ENCODE data around the gene USP15.
"Not testable (repeated sequence)": the region's sequence is repeated elsewhere in the genome, so short reads cannot be mapped to it uniquely, and the experiment has no call there.

The USP15 gene

DNA sequence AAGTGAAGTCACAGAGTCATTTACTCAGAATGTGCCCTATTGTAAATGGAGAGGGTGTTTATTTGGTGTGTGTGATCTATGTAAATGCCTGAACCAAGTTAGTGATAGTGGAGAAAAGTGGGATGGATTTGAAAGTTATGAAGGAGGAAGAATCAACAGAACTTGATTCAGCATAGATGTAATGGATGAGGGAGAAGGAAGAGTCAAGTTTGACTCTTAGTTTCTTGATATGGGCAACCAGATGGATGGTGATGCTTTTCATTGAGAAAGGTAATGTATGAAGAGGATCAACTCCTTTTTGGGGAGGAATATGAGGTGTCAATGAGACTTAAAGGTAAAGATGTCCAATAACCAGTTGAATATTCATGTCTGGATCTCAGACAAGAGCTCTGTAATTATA, 199.8 kb downstream of the USP15 start:
- intact Hi-C loops (cut with DNase I; ENCODE audit: low total_unique reads), result no loop called here
- no peaks in the 10 kb centered on the region for H3K4me1 ChIP-seq
- no peaks in the 10 kb centered on the region for H3K27me3 ChIP-seq
- H3K36me3 ChIP-seq, result no peaks in the 10 kb centered on the region
- TF ChIP-seq CTCF (IDR thresholded peaks at IDR 0.05), result no peak
- DNase-seq, result no peak
- H3K27ac ChIP-seq, result no peak overlapping the region
- no peak overlapping the region for H3K4me3 ChIP-seq
- no peaks in the 10 kb centered on the region for H3K9me3 ChIP-seq

DNA sequence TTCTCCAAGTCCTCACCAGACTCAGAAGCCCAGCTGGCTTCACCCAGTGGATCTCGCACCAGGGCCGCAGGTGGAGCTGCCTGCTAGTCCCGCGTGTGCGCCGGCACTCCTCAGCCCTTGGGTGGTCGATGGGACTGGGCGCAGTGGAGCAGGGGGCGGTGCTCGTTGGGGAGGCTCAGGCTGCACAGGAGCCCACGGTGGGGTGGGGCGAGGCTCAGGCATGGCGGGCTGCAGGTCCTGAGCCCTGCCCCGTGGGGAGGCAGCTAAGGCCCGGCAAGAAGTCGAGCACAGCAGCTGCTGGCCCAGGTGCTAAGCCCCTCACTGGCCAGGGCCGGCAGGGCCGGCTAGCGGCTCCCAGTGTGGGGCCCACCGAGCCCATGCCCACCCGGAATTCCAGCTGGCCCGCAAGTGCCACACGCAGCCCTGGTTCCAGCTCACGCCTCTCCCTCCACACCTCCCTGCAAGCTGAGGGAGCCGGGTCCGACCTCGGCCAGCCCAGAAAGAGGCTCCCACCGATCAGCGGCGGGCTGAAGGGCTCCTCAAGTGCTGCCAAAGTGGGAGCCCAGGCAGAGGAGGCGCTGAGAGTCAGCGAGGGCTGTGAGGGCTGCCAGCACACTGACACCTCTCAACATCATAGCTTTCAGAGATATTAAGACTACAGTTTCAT, 201.1 kb downstream of the USP15 start:
- H3K4me3 ChIP-seq; intact Hi-C loops (cut with DNase I; ENCODE audit: low total_unique reads); DNase-seq; H3K9me3 ChIP-seq; H3K36me3 ChIP-seq; H3K4me1 ChIP-seq; H3K27me3 ChIP-seq; H3K27ac ChIP-seq: not testable (repeated sequence)

GRCh38 chr12:62463252-62463651, 203.0 kb downstream of the USP15 start:
- peaks cover 0 to 10% (median 3%) of the 10 kb centered on the region in 4 donors for H3K4me1 ChIP-seq
- H3K36me3 ChIP-seq; H3K27me3 ChIP-seq; H3K4me3 ChIP-seq; intact Hi-C loops (cut with DNase I; ENCODE audit: low total_unique reads); H3K27ac ChIP-seq; DNase-seq; H3K9me3 ChIP-seq: not testable (repeated sequence)
